K562 (cell line): Measurements from ENCODE around the gene DYRK1A. TPM values are rescaled to one million over a fixed set of nuclear protein-coding genes. Genes with fewer than 3 reads are reported as not detected.

ENCODE experiments used
- ATF1 ChIP-seq, 2 experiments: fragments of 450-650 bp in 1 of 2; IDR thresholded peaks; 2 replicates each; pipeline ENCODE4 v1.6.1; 2016; ENCODE audit warnings: missing compliant biosample characterization in 1 of 2, missing genetic modification characterization in 1 of 2
- GTF2F1 ChIP-seq: IDR thresholded peaks from 2 replicates; pipeline ENCODE4 v1.6.1; 2011; ENCODE audit warnings: low read depth, low read length, improper control_type of control experiment
- HNRNPK ChIP-seq: fragments of 200-400 bp; formaldehyde crosslinking; IDR thresholded peaks from one replicate; pipeline ENCODE4 v1.6.1; 2018; ENCODE audit warnings: mild to moderate bottlenecking, low read depth, low read length; ENCODE audit not compliant: poor library complexity, severe bottlenecking
- JUND ChIP-seq, 2 experiments: IDR thresholded peaks; 2 replicates in 1 of 2; 3 replicates in 1 of 2; pipeline ENCODE4 v1.6.1; 2011; ENCODE audit warnings: borderline replicate concordance in 2 of 2, low read depth in 2 of 2, low read length in 2 of 2, improper control_type of control experiment in 1 of 2, missing biosample characterization in 1 of 2, missing genetic modification characterization in 1 of 2, missing genetic modification reagents in 1 of 2
- KAT7 ChIP-seq: sonication (generic); formaldehyde crosslinking; IDR thresholded peaks from 2 replicates; pipeline ENCODE4 v1.8.0; 2022; ENCODE audit warnings: missing genetic modification reagents, mild to moderate bottlenecking, borderline replicate concordance
- KDM5B ChIP-seq: fragments of 200-600 bp; sonication (generic); IDR thresholded peaks from 2 replicates; pipeline ENCODE4 v1.6.1; 2012; ENCODE audit warnings: low read depth, mild to moderate bottlenecking, moderate library complexity, low read length, control low read depth, inconsistent platforms; ENCODE audit not compliant: insufficient replicate concordance
- NEUROD1 ChIP-seq: fragments of 150-350 bp; IDR thresholded peaks from 2 replicates; pipeline ENCODE4 v1.6.1; 2014; ENCODE audit warnings: borderline replicate concordance, low read length, low read depth; ENCODE audit not compliant: partially characterized antibody
- NFE2L1 ChIP-seq: fragments of 450-650 bp; IDR thresholded peaks from 2 replicates; pipeline ENCODE4 v1.6.1; 2016; ENCODE audit warnings: missing genetic modification characterization, low read depth, mild to moderate bottlenecking, missing compliant biosample characterization, moderate library complexity, borderline replicate concordance
- NFIC ChIP-seq: fragments of 450-650 bp; IDR thresholded peaks from 2 replicates; pipeline ENCODE4 v1.6.1; 2017; ENCODE audit warnings: mild to moderate bottlenecking, inconsistent platforms
- PCBP1 ChIP-seq: fragments of 200-400 bp; formaldehyde crosslinking; IDR thresholded peaks from 2 replicates; pipeline ENCODE4 v1.6.1; 2018; ENCODE audit warnings: mild to moderate bottlenecking, low read depth, low read length; ENCODE audit not compliant: poor library complexity, severe bottlenecking
- RBBP5 ChIP-seq: fragments of 200-600 bp; sonication (generic); IDR thresholded peaks from 2 replicates; pipeline ENCODE4 v1.6.1; 2012; ENCODE audit warnings: borderline replicate concordance, mild to moderate bottlenecking, low read length, control low read depth, inconsistent platforms; ENCODE audit not compliant: insufficient read depth, poor library complexity, severe bottlenecking
- SOX6 ChIP-seq: fragments of 450-650 bp; IDR thresholded peaks from 2 replicates; pipeline ENCODE4 v1.6.1; 2014; ENCODE audit warnings: mild to moderate bottlenecking
- SRSF9 ChIP-seq: fragments of 200-400 bp; formaldehyde crosslinking; IDR thresholded peaks from 2 replicates; pipeline ENCODE4 v1.6.1; 2017; ENCODE audit warnings: low read depth, low read length, borderline replicate concordance
- TAF1 ChIP-seq: IDR thresholded peaks from 2 replicates; pipeline ENCODE4 v1.6.1; 2011; ENCODE audit warnings: mild to moderate bottlenecking, low read length, moderate library complexity; ENCODE audit not compliant: insufficient read depth, control insufficient read depth, severe bottlenecking; ENCODE audit errors: extremely low read depth
- YY1 ChIP-seq, 3 experiments: IDR thresholded peaks; 2 replicates each; pipeline ENCODE4 v1.6.1; 2011; ENCODE audit warnings: low read length in 2 of 3, mild to moderate bottlenecking in 2 of 3, moderate library complexity in 2 of 3, borderline replicate concordance in 1 of 3, control low read depth in 1 of 3, low read depth in 1 of 3; ENCODE audit not compliant: insufficient read depth in 3 of 3, insufficient replicate concordance in 2 of 3, control insufficient read depth in 1 of 3, insufficient read length in 1 of 3; ENCODE audit errors: extremely low read depth in 1 of 3
- ZBTB1 ChIP-seq: sonication (generic); formaldehyde crosslinking; IDR thresholded peaks from 2 replicates; pipeline ENCODE4 v1.8.1; 2023; ENCODE audit warnings: missing genetic modification reagents, low read depth, mild to moderate bottlenecking, borderline replicate concordance
- ZNF583 ChIP-seq: fragments of 250-450 bp; sonication (Bioruptor Pico); IDR thresholded peaks from 2 replicates; pipeline ENCODE4 v1.4.0; 2020
- polyA plus RNA-seq, 8 experiments: library from polyadenylated mRNA; depleted of rRNA in 4 of 8; stranded (reverse) in 5 of 8; unstranded in 3 of 8; fragments of >200 nt; fragmentation: Nextera tagmentation in 2 of 8; fragmentation: Illumina TruSeq in 1 of 8; extraction: Ambion mirVana in 2 of 8; extraction: Trizol in 1 of 8; gene quantifications; 2 replicates each; pipeline versions ENCODE4 v1.2.1 to v1.2.3, GENCODE V29; 2011 to 2014; ENCODE audit warnings: inconsistent platforms in 1 of 8, missing spikeins in 1 of 8
- total RNA-seq, 7 experiments: library from RNA; depleted of rRNA in 6 of 7; stranded (reverse); fragments of >200 nt in 6 of 7; fragmentation: Illumina TruSeq in 2 of 7; extraction: Trizol in 2 of 7; gene quantifications; 2 replicates each; pipeline versions ENCODE4 v1.2.1 to v1.2.3, GENCODE V29; 2011 to 2021; ENCODE audit warnings: low replicate concordance in 1 of 7
- TF ChIP-seq, protein P1 (sequence below): fragments of 450-650 bp; IDR thresholded peaks from 2 replicates; pipeline ENCODE4 v1.6.1; 2016; ENCODE audit warnings: borderline replicate concordance
- TF ChIP-seq, protein P2 (sequence below): fragments of 250-450 bp; sonication (Bioruptor Pico); IDR thresholded peaks from 2 replicates; pipeline ENCODE4 v1.8.0; 2022; ENCODE audit warnings: inconsistent platforms

Gene DYRK1A
- total and polyA plus RNA-seq, 9 of the 15 experiments (the other 6 are each of a cell fraction or from before 2014, with no cell fraction given): 3.7 to 64.8 (median 42.3) TPM

DNA sequence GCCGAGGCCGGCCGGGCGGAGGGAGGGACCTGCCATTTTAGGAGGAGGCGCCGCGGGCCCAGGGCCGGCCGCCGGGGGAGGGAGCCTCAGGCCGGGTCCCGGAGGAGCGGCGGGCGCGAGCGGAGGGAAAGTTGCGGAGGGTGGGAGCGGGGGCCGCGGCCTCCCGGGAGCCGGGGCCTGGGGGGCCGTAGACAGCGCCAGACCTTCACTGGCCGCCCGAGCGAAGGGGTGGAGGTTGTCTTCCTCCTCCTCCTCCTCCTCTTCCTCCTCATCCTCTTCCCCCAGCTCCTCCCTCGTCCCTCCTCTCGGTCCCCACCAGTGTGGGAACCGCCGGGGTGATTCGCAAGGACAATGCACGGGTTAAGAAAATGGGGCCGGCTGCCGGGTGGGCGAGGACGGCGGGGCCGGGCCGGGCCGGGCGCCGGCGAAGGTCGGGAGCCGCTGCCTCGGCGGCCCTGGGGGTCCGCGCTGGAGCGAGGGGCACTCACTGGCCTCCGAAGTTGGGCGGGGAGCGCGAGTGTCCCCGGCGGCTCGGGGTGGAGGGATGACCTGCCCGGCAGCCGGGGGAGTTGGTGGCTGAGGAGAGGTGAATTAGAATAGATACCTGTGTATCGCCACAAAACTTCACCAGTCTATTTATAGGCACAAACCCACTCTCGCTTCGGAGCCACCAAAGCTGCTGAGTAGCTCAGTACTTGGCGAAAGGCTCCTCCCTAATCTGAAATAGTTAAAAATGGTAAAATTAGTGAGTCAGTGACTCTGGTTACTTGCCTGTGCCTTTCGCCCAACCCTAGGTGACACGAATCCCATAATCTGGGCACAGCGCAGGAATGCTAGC lies 1.3 kb downstream of the DYRK1A start (continued):
- TF ChIP-seq RBBP5 (peak; percentile 52), ZNF583 (no peak), KDM5B (peak; percentile 34), NEUROD1 (peak; percentile 6), TAF1 (peak; percentile 70), KAT7 (CRISPR knock-in tag) (peak; percentile 46; the same call in 1 of the 2 replicates), ATF1 (CRISPR knock-in tag; IDR thresholded peaks at IDR 0.05) (no peak), ATF1 (tag; IDR thresholded peaks at IDR 0.05) (0 out of 2 replicates have a peak, but pooled peaks have one; percentile 1), SOX6 (no peak), SRSF9 (no peak), ZBTB1 (CRISPR knock-in tag) (0 out of 2 replicates have a peak, but pooled peaks have one; percentile 29), HNRNPK (no peak), YY1 (IDR thresholded peaks at IDR 0.05; ENCODE audit: borderline replicate concordance in 1 of 3, control insufficient read depth in 1 of 3, extremely low read depth in 1 of 3, insufficient read depth in 3 of 3, insufficient read length in 1 of 3, insufficient replicate concordance in 2 of 3, low read depth in 1 of 3, low read length in 2 of 3) (peak in 2 of 3 experiments; percentile 37 to 46), GTF2F1 (no peak), NFIC (0 out of 2 replicates have a peak, but pooled peaks have one; percentile 7), PCBP1 (peak; percentile 19), JUND (IDR thresholded peaks at IDR 0.05; ENCODE audit: borderline replicate concordance, low read depth, low read length) (no peak), JUND (tag; IDR thresholded peaks at IDR 0.05; ENCODE audit: borderline replicate concordance, low read depth, low read length) (0 out of 3 replicates have a peak, but pooled peaks have one; percentile 23), NFE2L1 (tag) (no peak)
- TF ChIP-seq, protein P1, sequence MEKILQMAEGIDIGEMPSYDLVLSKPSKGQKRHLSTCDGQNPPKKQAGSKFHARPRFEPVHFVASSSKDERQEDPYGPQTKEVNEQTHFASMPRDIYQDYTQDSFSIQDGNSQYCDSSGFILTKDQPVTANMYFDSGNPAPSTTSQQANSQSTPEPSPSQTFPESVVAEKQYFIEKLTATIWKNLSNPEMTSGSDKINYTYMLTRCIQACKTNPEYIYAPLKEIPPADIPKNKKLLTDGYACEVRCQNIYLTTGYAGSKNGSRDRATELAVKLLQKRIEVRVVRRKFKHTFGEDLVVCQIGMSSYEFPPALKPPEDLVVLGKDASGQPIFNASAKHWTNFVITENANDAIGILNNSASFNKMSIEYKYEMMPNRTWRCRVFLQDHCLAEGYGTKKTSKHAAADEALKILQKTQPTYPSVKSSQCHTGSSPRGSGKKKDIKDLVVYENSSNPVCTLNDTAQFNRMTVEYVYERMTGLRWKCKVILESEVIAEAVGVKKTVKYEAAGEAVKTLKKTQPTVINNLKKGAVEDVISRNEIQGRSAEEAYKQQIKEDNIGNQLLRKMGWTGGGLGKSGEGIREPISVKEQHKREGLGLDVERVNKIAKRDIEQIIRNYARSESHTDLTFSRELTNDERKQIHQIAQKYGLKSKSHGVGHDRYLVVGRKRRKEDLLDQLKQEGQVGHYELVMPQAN: 0 out of 2 replicates have a peak, but pooled peaks have one; percentile 40
- TF ChIP-seq, protein P2, sequence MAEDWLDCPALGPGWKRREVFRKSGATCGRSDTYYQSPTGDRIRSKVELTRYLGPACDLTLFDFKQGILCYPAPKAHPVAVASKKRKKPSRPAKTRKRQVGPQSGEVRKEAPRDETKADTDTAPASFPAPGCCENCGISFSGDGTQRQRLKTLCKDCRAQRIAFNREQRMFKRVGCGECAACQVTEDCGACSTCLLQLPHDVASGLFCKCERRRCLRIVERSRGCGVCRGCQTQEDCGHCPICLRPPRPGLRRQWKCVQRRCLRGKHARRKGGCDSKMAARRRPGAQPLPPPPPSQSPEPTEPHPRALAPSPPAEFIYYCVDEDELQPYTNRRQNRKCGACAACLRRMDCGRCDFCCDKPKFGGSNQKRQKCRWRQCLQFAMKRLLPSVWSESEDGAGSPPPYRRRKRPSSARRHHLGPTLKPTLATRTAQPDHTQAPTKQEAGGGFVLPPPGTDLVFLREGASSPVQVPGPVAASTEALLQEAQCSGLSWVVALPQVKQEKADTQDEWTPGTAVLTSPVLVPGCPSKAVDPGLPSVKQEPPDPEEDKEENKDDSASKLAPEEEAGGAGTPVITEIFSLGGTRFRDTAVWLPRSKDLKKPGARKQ (CRISPR knock-in tag): no peak
